CMK (cell line): Measurements from ENCODE around the gene WSCD1.

Experiments used
- DNase-seq: peaks from one replicate; pipeline ENCODE4 v3.0.0-alpha.2; 2010; ENCODE audit warnings: low read depth

The WSCD1 gene

GRCh38 chr17:6086603-6087400 is 16.6 kb downstream of the WSCD1 start:
- DNase-seq = no peak

- DNase-seq = no peak
These were observed 18.0 kb downstream of the WSCD1 start for GRCh38 chr17:6088141-6088540.

GRCh38 chr17:6090253-6090652 is 20.1 kb downstream of the WSCD1 start:
- no peak for DNase-seq

- DNase-seq = no peak
These were observed 22.2 kb downstream of the WSCD1 start for GRCh38 chr17:6092182-6092902.

- no peak for DNase-seq
These were observed 22.8 kb downstream of the WSCD1 start for GRCh38 chr17:6092903-6093468.

GRCh38 chr17:6094453-6094852 is 24.3 kb downstream of the WSCD1 start:
- no peak for DNase-seq

- no peak for DNase-seq
These were observed 24.7 kb downstream of the WSCD1 start for GRCh38 chr17:6094926-6095325.

- DNase-seq = no peak
These were observed 25.3 kb downstream of the WSCD1 start for GRCh38 chr17:6095501-6095900.

- no peak for DNase-seq
These were observed 26.2 kb downstream of the WSCD1 start for GRCh38 chr17:6096201-6097004.

GRCh38 chr17:6097005-6097279 is 26.8 kb downstream of the WSCD1 start:
- DNase-seq = no peak

- no peak for DNase-seq
These were observed 28.1 kb downstream of the WSCD1 start for GRCh38 chr17:6098050-6098822.

GRCh38 chr17:6098823-6099180 is 28.6 kb downstream of the WSCD1 start:
- no peak for DNase-seq

- no peak for DNase-seq
These were observed 29.3 kb downstream of the WSCD1 start for GRCh38 chr17:6099492-6099891.

- no peak for DNase-seq
These were observed 30.0 kb downstream of the WSCD1 start for GRCh38 chr17:6100146-6100545.

- no peak for DNase-seq
These were observed 30.8 kb downstream of the WSCD1 start for GRCh38 chr17:6100891-6101500.

- no peak for DNase-seq
These were observed 31.5 kb downstream of the WSCD1 start for GRCh38 chr17:6101706-6102105.

GRCh38 chr17:6102615-6103014 is 32.4 kb downstream of the WSCD1 start:
- no peak for DNase-seq

GRCh38 chr17:6104956-6105648 is 34.9 kb downstream of the WSCD1 start:
- no peak for DNase-seq

- no peak for DNase-seq
These were observed 35.4 kb downstream of the WSCD1 start for GRCh38 chr17:6105649-6106007.

- no peak for DNase-seq
These were observed 36.0 kb downstream of the WSCD1 start for GRCh38 chr17:6106212-6106611.

GRCh38 chr17:6107791-6108190 is 37.6 kb downstream of the WSCD1 start:
- no peak for DNase-seq
